SK-N-SH (cell line): ENCODE results near the gene CISD3. TPM values are rescaled to one million over a fixed set of nuclear protein-coding genes. Genes with fewer than 3 reads are reported as not detected.

Source experiments
- CTCF ChIA-PET: fragments of 300-600, 350-600 bp; formaldehyde crosslinking; extraction: SDS; loops from one replicate; lab custom pipeline; 2021; lab: Yijun Ruan, JAX
- POLR2A ChIA-PET: fragments of 350-600 bp; sonication (Branson Sonifier 250); formaldehyde crosslinking; extraction: SDS; loops from one replicate; lab custom pipeline; 2020; ENCODE audit warnings: antibody characterized with exemption, inconsistent platforms; lab: Yijun Ruan, JAX
- DNase-seq: peaks from one replicate; pipeline ENCODE4 v3.0.0; 2012
- H2AFZ ChIP-seq: fragments of 200-600 bp; sonication (generic); 2 replicates; pipeline ENCODE4 v1.8.1; 2016; ENCODE audit warnings: antibody characterized with exemption, mild to moderate bottlenecking, low read depth
- H3F3A ChIP-seq: fragments of 200-600 bp; sonication (generic); replicated peaks from 2 replicates; pipeline ENCODE3; 2016; ENCODE audit warnings: antibody characterized with exemption, mild to moderate bottlenecking; ENCODE audit not compliant: insufficient read depth
- H3K27ac ChIP-seq, 2 experiments: fragments of 200-500 bp in 1 of 2; fragments of 200-600 bp in 1 of 2; sonication (Bioruptor generic) in 1 of 2; sonication (generic), shearing (Covaris generic) in 1 of 2; 2 replicates each; pipeline versions ENCODE4 v1.5.1 to v1.6.1; 2014 to 2016; ENCODE audit warnings: low read depth in 2 of 2, inconsistent platforms in 1 of 2, low read length in 1 of 2, mild to moderate bottlenecking in 1 of 2, mixed read lengths in 1 of 2
- H3K27me3 ChIP-seq: fragments of 200-600 bp; sonication (generic), shearing (Covaris generic); 2 replicates; pipeline ENCODE4 v1.6.1; 2016; ENCODE audit warnings: mixed run types; ENCODE audit not compliant: insufficient read depth
- H3K36me3 ChIP-seq, 2 experiments: fragments of 200-500 bp in 1 of 2; fragments of 200-600 bp in 1 of 2; sonication (Bioruptor generic) in 1 of 2; sonication (generic) in 1 of 2; replicated peaks in 1 of 2; 2 replicates each; pipeline versions ENCODE3 to v1.5.1; 2014 to 2016; ENCODE audit warnings: low read length in 1 of 2, mild to moderate bottlenecking in 1 of 2; ENCODE audit not compliant: insufficient read depth in 2 of 2, control insufficient read depth in 1 of 2
- H3K4me1 ChIP-seq, 2 experiments: fragments of 200-500 bp in 1 of 2; fragments of 200-600 bp in 1 of 2; sonication (Bioruptor generic) in 1 of 2; sonication (generic), shearing (Covaris generic) in 1 of 2; 2 replicates each; pipeline versions ENCODE4 v1.5.1 to v1.6.1; 2014 to 2016; ENCODE audit warnings: low read depth in 1 of 2, low read length in 1 of 2, mixed run types in 1 of 2; ENCODE audit not compliant: insufficient read depth in 2 of 2, control insufficient read depth in 1 of 2
- H3K4me2 ChIP-seq: fragments of 200-600 bp; sonication (generic), shearing (Covaris generic); 2 replicates; pipeline ENCODE4 v1.6.1; 2017; ENCODE audit warnings: mixed run types
- H3K4me3 ChIP-seq, 2 experiments: fragments of 200-500 bp in 1 of 2; fragments of 200-600 bp in 1 of 2; sonication (Bioruptor generic) in 1 of 2; sonication (generic), shearing (Covaris generic) in 1 of 2; 2 replicates each; pipeline versions ENCODE4 v1.5.1 to v1.8.1; 2014 to 2016; ENCODE audit warnings: low read depth in 2 of 2, inconsistent platforms in 1 of 2, low read length in 1 of 2, mild to moderate bottlenecking in 1 of 2, mixed read lengths in 1 of 2, moderate library complexity in 1 of 2
- H3K79me2 ChIP-seq: fragments of 200-600 bp; sonication (generic); 2 replicates; pipeline ENCODE4 v1.8.1; 2017; ENCODE audit warnings: mild to moderate bottlenecking; ENCODE audit not compliant: insufficient read depth
- H3K9ac ChIP-seq: fragments of 200-600 bp; sonication (generic); 2 replicates; pipeline ENCODE4 v1.6.1; 2017; ENCODE audit warnings: mixed run types
- H3K9me2 ChIP-seq: fragments of 200-600 bp; sonication (generic); 2 replicates; pipeline ENCODE4 v1.6.1; 2017; ENCODE audit warnings: mixed run types
- H3K9me3 ChIP-seq: fragments of 200-600 bp; sonication (generic); 2 replicates; pipeline ENCODE4 v1.6.1; 2017; ENCODE audit warnings: mixed run types, mild to moderate bottlenecking, moderate library complexity
- H4K20me1 ChIP-seq: fragments of 200-600 bp; sonication (generic); 2 replicates; pipeline ENCODE4 v1.6.1; 2017; ENCODE audit warnings: mild to moderate bottlenecking, mixed run types; ENCODE audit not compliant: insufficient read depth
- CHD2 ChIP-seq: fragments of 150-350 bp; IDR thresholded peaks from 2 replicates; pipeline ENCODE4 v1.6.1; 2018; ENCODE audit warnings: low read length; ENCODE audit not compliant: partially characterized antibody
- EP300 ChIP-seq, 2 experiments: IDR thresholded peaks; 2 replicates each; pipeline versions ENCODE4 v1.4.0 to v1.6.1; 2012; ENCODE audit warnings: borderline replicate concordance in 1 of 2, low read depth in 1 of 2, low read length in 1 of 2
- EZH2phosphoT487 ChIP-seq: fragments of 200-600 bp; sonication (generic); IDR thresholded peaks from 2 replicates; pipeline ENCODE4 v1.6.1; 2017; ENCODE audit warnings: low read depth, mixed run types, mild to moderate bottlenecking, antibody characterized with exemption, moderate library complexity, borderline replicate concordance
- FOXJ3 ChIP-seq: sonication (generic); formaldehyde crosslinking; IDR thresholded peaks from 2 replicates; pipeline ENCODE4 v1.5.1; 2020; ENCODE audit warnings: mild to moderate bottlenecking, missing genetic modification reagents
- GABPA ChIP-seq: IDR thresholded peaks from 2 replicates; pipeline ENCODE4 v1.4.0; 2012; ENCODE audit warnings: low read depth, mild to moderate bottlenecking
- GATA2 ChIP-seq: sonication (generic); formaldehyde crosslinking; IDR thresholded peaks from 2 replicates; pipeline ENCODE4 v1.5.0; 2020; ENCODE audit warnings: mild to moderate bottlenecking, missing genetic modification reagents
- JUND ChIP-seq: IDR thresholded peaks from 2 replicates; pipeline ENCODE4 v1.4.0; 2012
- MAX ChIP-seq: IDR thresholded peaks from 2 replicates; pipeline ENCODE4 v1.4.0; 2012; ENCODE audit warnings: low read depth
- NRF1 ChIP-seq: IDR thresholded peaks from 2 replicates; pipeline ENCODE4 v1.6.1; 2012; ENCODE audit warnings: low read depth, mild to moderate bottlenecking, low read length
- POLR2AphosphoS5 ChIP-seq: IDR thresholded peaks from 2 replicates; pipeline ENCODE4 v1.6.1; 2012; ENCODE audit warnings: low read depth, low read length
- RAD21 ChIP-seq: IDR thresholded peaks from 2 replicates; pipeline ENCODE4 v1.6.1; 2012; ENCODE audit warnings: mild to moderate bottlenecking, low read length
- RCOR1 ChIP-seq: fragments of 150-350 bp; IDR thresholded peaks from 2 replicates; pipeline ENCODE4 v1.6.1; 2017; ENCODE audit warnings: antibody characterized with exemption, low read length
- REST ChIP-seq: IDR thresholded peaks from 2 replicates; pipeline ENCODE4 v1.6.1; 2012; ENCODE audit warnings: mild to moderate bottlenecking, low read depth, low read length, moderate library complexity
- RFX5 ChIP-seq: IDR thresholded peaks from 2 replicates; pipeline ENCODE4 v1.6.1; 2012; ENCODE audit warnings: mild to moderate bottlenecking, improper control_type of control experiment, low read length
- RXRA ChIP-seq: IDR thresholded peaks from 2 replicates; pipeline ENCODE4 v1.4.0; 2012; ENCODE audit warnings: low read depth, mild to moderate bottlenecking, borderline replicate concordance
- SMC3 ChIP-seq: IDR thresholded peaks from 2 replicates; pipeline ENCODE4 v1.6.1; 2012; ENCODE audit warnings: low read depth, low read length, improper control_type of control experiment
- TCF12 ChIP-seq: IDR thresholded peaks from 2 replicates; pipeline ENCODE4 v1.4.0; 2012
- TEAD4 ChIP-seq: IDR thresholded peaks from 2 replicates; pipeline ENCODE4 v1.4.0; 2012; ENCODE audit warnings: mild to moderate bottlenecking, borderline replicate concordance; ENCODE audit not compliant: insufficient read depth
- USF1 ChIP-seq: IDR thresholded peaks from 2 replicates; pipeline ENCODE4 v1.4.0; 2012; ENCODE audit warnings: low read depth, borderline replicate concordance
- WGBS: methylation state at CpG from one replicate; pipeline ENCODE4 v1.1.6; 2017; ENCODE audit warnings: low lambda C conversion rate; 5-methylcytosine and 5-hydroxymethylcytosine counted together
- polyA plus RNA-seq, 3 experiments: library from polyadenylated mRNA; depleted of rRNA; stranded (reverse); fragments of >200 nt; gene quantifications; 2 replicates each; pipeline ENCODE4 v1.2.3, GENCODE V29; 2012

CISD3 gene
- polyA plus RNA-seq, 1 of the 3 experiments (the other 2 are of a cell fraction), result 16.5 TPM

- Histone ChIP-seq H2AFZ (no peak overlapping the region), H3K27me3 (no peaks in the 10 kb centered on the region)
- TF ChIP-seq EZH2phosphoT487 (no peak), NRF1 (no peak)
- TF ChIP-seq, all 33 proteins: peak for 0
- no peak overlapping the region for H3K9ac ChIP-seq
- POLR2A ChIA-PET, result no interaction called here
- H3K36me3 ChIP-seq, result peaks cover 27 to 80% of the 10 kb centered on the region in 2 experiments
- H3K9me2 ChIP-seq, result no peaks in the 10 kb centered on the region
- H3K4me2 ChIP-seq, result no peak overlapping the region
- no peak overlapping the region for H3K4me3 ChIP-seq
- no peaks in the 10 kb centered on the region for H3K9me3 ChIP-seq
- no peak for DNase-seq
- H3K27ac ChIP-seq, result no peak overlapping the region
- H3K79me2 ChIP-seq, result peaks cover 15% of the 10 kb centered on the region; the same call in 1 of the 2 replicates
- 90% methylated on average over 9 of the region's 10 CpGs for WGBS
- no peaks in the 10 kb centered on the region for H3F3A ChIP-seq
- H3K4me1 ChIP-seq, result peaks cover 0 to 7% of the 10 kb centered on the region in 2 experiments; a peak in 1 of 4 replicates
- CTCF ChIA-PET, result interaction anchor here (1.0 to 2.3 kb wide), 2 partner anchors 23 kb away, joined by 3 to 14 read pairs; no protein-coding TSS in a partner anchor
- no peaks in the 10 kb centered on the region for H4K20me1 ChIP-seq
Measured at GRCh38 chr17:38712593-38712992, 17.5 kb upstream of the CISD3 start.

GRCh38 chr17:38713456-38714075 lies 16.6 kb upstream of the CISD3 start:
- TF ChIP-seq CHD2, result no peak
- no peak for TF ChIP-seq RFX5
- TF ChIP-seq JUND, result no peak
- TF ChIP-seq RCOR1, result no peak
- TF ChIP-seq MAX, result no peak
- no peak for TF ChIP-seq RAD21
- TF ChIP-seq REST, result no peak
- no peak for TF ChIP-seq EP300 (IDR thresholded peaks at IDR 0.05; ENCODE audit: borderline replicate concordance in 1 of 2, low read depth in 1 of 2, low read length in 1 of 2)
- no peak for TF ChIP-seq EZH2phosphoT487
- no peak for TF ChIP-seq TEAD4
- TF ChIP-seq RXRA, result no peak
- no peak for TF ChIP-seq USF1
- no peak for TF ChIP-seq SMC3
- no peak for TF ChIP-seq POLR2AphosphoS5
- no peak for TF ChIP-seq NRF1
- TF ChIP-seq GATA2 (CRISPR knock-in tag), result no peak
- no peak for TF ChIP-seq TCF12
- no peak for TF ChIP-seq GABPA
- no peak for TF ChIP-seq FOXJ3 (CRISPR knock-in tag)
- TF ChIP-seq, all 33 proteins: peak for 0
- H4K20me1 ChIP-seq, result no peaks in the 10 kb centered on the region
- 86% methylated on average over 11 of the region's 11 CpGs for WGBS
- peaks cover 6% of the 10 kb centered on the region; the same call in 1 of the 2 replicates for H3K79me2 ChIP-seq
- H3K27me3 ChIP-seq, result no peaks in the 10 kb centered on the region
- CTCF ChIA-PET, result interaction anchor here (1.0 to 1.6 kb wide), 2 partner anchors 9 to 22 kb away, joined by 3 to 6 read pairs; no protein-coding TSS in a partner anchor
- no peak for DNase-seq
- H3K4me1 ChIP-seq, result peaks cover 0 to 5% of the 10 kb centered on the region in 2 experiments; a peak in 1 of 4 replicates
- POLR2A ChIA-PET, result no interaction called here
- no peaks in the 10 kb centered on the region for H3K9me3 ChIP-seq
- H3K36me3 ChIP-seq, result peaks cover 21 to 82% of the 10 kb centered on the region in 2 experiments
- no peak overlapping the region for H3K4me2 ChIP-seq
- no peaks in the 10 kb centered on the region for H3K9me2 ChIP-seq
- no peak overlapping the region for H3K9ac ChIP-seq
- H3K27ac ChIP-seq, result no peak overlapping the region
- no peak overlapping the region for H2AFZ ChIP-seq
- H3K4me3 ChIP-seq, result no peak overlapping the region
- peaks cover 1% of the 10 kb centered on the region for H3F3A ChIP-seq
